ENCODE measurements around the gene USP34.

Gene USP34

DNA sequence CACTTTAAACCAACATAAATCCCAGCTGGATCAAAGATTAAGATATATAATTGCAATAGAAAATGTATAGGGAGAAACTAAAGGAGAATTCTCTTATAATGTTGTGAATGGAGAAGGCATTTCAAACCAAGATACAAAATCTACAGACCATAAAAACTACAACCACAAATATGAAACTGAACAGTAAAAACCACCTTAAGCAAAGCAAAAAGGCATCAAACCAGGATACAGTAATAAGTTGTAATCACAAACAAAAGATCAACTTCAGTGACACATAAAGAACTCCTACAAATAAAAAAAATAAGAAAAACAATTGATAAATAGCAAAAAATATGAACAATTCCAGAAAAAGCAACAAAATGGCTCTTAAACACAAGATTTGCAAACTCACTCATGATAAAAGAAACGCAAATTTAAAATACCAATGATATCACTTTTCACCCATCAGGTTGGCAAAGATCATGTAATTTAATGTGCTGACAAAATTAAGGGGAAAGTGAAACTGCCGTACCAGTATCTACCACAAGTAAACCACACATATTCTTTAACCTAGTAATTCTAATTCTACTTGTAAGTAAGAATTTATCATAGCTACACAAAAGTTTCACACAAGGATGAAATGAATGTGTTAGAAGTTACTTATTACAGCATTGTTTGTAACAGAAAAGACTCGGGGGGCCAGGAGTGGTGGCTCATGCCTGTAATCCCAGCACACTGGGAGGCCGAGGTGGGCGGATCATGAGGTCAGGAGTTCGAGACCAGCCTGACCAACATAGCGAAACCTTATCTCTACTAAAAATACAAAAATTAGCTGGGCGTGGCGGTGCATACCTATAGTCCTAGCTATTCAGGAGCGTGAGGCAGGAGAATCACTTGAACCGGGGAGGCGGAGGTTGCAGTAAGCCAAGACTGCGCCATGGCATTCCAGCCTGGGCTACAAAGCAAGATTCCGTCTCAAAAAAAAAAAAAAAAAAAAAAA lies 101.9 kb downstream of the USP34 start:
- DNase-seq (ENCODE audit: low spot score): peak; percentile 8

DNA sequence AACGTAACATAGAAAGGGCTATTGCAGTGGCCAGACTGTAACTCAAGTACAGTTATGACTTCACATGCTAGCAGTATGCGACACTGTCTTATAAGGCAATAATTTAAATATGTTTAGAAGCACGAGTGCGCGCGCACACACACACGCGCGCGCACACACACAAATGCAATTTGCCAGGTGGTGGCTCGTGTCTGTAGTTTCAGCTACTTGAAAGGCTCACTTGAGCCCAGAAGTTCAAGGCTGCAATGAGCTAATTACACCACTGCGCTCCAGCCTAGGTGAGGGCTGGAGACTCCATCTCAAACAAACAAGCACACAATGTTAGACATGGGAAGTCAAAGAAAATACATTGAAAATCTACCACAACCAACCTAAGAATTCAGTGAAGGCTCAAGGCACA lies 103.7 kb downstream of the USP34 start:
- DNase-seq (ENCODE audit: low spot score): no peak

DNA sequence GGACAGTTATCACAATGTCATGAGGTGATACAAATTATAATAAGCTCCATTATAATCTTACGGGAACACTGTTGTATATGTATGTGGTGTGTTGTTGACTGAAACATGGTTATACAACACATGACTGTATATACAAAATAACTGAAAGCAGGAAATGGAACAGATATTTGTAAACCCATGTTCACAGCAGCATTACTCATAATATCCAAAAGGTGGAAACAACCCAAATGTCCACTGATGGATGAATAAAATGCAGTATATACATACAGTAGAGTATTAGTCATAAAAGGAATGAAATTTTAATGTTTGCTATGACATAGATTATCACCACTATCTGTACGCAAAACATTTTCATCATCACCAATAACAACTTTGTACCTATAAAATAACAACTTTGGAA lies 107.3 kb downstream of the USP34 start:
- DNase-seq (ENCODE audit: low spot score): no peak

DNA sequence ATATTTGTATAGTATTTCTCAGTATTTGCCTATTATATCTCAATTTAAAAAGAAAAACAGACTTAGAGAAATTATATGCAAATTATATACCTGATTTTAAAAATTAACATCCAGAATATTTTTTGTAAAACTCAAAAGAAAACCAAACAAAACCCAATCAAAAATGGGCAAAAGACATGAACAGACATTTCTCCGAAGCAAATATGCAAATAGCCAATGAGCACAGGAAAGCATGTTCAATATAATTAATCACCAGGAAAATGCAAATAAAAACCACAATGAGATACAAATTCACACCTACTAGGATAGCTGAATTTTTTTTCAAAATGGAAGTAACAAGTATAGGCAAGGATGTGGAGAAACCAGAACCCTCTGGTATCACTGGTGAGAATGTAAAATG lies 108.0 kb downstream of the USP34 start:
- DNase-seq (ENCODE audit: low spot score): no peak

DNA sequence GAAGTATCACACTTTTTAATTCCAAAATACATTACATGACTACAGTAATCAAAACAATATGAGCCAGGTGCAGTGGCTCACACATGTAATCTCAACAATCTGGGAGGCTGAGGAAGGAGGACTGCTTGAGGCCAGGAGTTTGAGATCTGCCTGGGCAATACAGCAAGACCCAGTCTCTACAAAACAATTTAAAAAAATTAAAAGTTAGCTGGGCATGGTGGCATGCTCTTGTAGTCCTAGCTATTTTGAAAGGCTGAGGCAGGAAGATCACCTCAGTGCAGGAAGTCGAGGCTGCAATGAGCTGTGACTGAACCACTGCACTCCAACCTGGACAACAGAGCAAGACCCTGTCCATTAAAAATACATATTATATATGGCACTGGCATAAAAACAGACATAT lies 109.8 kb downstream of the USP34 start:
- no peak for DNase-seq (ENCODE audit: low spot score)

DNA sequence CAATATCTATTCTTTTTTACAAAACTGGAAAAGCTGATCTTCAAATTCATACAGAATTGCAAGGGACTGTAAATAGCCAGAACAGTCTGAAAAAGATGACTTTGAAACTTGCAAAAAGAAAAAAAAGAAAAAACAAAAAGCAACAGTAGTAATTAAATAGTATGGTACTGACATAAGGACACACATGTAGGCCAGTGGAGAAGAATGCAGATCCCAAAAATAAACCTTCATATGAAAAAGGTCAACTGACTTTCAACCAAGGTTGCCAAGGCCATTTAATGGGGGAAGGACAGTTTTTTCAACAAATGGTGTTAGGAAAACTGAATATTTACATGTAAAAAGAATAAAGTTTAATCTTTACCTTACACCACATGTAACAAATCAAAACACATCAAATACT lies 111.8 kb downstream of the USP34 start:
- DNase-seq (ENCODE audit: low spot score): no peak

DNA sequence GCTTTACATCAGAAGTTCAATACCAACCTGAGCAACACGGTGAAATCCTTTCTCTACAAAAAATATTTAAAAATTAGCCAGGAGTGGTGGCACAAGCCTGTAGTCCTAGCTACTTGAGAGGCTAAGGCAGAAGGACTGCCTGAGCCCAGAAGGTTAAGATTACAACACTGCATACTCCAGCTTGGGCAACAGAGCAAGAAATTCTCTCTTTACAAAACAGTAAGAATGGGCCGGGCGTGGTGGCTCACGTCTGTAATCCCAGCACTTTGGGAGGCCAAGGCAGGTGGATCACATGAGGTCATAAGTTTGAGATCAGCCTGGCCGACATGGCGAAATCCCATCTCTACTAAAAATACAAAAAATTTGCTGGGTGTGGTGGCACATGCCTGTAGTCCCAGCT lies 113.2 kb downstream of the USP34 start:
- DNase-seq (ENCODE audit: low spot score): no peak

DNA sequence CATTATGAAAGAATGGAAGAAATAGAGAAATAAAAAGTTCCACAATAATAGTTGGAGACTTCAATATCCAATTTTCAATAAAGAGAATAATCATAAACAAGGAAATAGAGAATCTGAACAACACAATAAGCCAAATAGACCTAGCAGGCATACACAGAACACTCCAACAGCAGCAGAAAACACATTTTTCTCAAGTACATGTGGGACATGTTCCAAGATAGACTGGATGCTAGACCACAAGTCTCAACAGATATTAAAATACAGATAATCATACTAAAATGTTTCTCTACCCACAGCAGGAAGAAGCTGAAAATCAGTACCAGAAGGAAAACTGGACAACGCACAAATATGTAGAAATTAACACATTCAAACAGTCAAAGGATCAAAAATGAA lies 113.9 kb downstream of the USP34 start:
- DNase-seq (ENCODE audit: low spot score): no peak

DNA sequence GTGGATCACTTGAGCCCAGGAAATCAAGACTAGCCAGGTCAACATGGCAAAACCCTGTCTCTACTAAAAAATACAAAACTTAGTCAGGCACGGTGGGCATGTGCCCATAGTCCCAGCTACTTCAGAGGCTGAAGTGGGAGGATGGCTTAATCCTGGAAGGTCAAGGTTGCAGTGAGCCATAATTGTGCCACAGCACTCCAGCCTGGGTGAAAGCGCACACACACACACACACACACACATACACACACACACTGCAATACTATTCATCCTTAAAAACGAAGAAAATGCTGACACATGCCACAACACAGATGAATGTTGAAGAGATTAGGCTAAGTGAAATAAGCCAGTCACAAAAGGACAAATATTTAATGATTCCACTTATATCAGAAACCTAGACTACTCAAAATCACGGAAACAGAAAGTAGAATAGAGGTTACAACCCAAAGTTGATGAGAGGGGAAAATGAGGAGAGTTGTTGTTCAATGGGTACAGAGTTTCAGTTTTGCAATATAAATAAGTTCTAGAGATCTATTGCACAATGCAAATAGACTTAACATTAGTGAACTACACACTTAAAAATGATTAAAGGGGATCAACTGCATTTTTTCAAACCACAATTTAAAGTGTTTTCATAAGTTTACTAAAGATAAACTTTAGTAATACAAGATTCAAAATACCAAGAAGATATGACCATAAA lies 114.5 kb downstream of the USP34 start:
- no peak for DNase-seq (ENCODE audit: low spot score)

DNA sequence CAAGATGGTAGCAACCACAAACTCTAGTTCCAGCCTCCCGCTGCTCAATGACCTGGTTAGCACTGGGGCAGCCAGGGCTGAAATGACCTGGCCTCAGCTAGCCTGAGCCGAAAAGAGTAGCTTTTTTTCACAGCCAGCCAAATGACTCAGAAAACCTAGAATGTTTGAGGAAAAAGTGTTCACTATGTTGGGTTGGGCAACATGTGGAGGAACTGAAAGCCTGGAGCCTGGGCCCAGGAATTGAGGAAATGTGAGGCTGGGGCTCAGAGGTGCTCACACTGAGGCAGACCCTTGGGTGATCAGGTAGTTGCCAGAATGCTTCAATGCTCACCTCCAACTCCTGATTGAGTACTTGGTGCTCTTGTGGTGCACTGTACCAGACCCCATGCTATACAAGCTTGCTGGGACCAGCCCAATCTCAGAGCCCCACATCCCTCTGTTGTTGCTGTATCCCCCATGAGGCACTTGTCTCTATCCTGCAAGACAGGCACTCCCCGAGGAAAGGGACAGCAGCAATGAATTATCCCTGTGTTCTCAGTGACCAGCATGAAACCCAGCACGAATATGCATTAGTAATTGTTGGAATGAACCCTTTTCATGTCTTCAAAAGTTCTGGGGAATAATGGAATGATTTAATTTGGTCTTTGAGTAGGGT lies 116.2 kb downstream of the USP34 start:
- DNase-seq (ENCODE audit: low spot score): no peak

DNA sequence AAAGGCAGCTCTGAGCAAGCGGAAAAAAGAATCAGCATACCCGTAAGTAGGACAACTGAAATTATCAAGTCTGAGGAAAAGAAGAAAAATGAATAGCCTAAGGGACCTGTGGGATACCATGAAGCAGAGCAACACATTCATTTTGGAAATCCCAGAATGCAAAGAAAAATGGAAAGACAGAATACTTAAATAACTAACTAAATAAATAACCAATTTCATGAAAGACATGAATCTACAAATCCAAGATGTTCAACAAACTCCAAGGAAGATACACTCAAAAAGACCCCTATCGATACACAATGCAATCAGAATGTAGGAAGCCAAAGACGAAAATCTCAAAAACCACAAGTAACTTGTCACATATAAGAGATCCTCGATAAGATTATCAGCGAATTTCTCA lies 117.0 kb downstream of the USP34 start:
- DNase-seq (ENCODE audit: low spot score): no peak

DNA sequence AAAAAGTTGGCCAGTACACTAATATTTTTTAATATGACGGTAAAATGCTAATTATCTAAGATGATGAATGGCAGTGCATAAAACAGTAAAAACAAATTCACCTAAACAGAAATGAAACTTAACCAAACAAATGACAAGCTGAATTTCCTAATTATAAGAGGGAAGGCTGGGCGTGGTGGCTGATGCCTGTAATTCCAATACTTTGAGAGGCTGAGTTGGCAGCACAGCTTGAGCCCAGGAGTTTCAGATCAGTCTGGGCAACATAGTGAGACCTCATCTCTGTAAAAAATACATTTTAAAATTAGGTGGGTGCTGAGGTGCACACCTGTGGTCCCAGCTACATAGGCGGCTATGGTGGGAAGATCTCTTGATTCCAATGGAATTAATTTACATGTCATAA lies 120.1 kb downstream of the USP34 start:
- DNase-seq (ENCODE audit: low spot score): no peak

DNA sequence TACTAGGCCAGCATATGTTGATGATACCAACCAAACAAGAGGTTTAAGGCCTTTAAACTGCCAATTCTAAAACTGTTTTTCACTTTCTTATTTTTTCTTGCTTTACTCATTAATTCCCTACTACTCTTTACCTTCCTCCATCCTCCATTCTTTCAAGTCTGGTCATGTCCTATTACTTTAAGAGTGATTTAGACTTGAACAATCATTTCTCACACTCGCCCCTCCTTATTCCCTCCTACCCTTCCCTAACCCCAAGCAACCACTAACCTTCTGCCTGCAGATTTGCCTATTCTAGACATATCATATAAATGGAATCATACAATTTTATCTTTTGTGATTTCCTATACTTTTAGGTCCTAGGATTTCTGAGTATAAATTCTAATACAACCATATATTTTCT lies 127.7 kb downstream of the USP34 start:
- no peak for DNase-seq (ENCODE audit: low spot score)

DNA sequence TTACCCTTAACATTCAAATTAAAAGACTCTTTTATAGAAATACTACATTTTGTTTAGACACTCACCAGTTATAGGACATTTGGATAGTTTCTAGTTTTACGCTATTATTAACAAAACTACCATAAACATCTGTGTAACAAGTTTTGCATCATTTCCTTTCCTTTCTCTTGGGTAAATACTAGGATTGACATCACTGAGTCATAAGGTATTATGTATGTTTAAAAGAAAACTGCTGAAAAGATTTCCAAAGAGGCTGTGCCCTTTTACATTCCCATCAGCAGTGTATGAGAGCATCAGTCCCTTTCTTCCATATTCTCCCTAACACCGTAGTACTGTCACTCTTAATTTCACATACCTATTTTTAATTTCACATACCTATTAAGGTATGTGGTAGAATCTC lies 130.6 kb downstream of the USP34 start:
- DNase-seq (ENCODE audit: low spot score): peak; percentile 26

DNA sequence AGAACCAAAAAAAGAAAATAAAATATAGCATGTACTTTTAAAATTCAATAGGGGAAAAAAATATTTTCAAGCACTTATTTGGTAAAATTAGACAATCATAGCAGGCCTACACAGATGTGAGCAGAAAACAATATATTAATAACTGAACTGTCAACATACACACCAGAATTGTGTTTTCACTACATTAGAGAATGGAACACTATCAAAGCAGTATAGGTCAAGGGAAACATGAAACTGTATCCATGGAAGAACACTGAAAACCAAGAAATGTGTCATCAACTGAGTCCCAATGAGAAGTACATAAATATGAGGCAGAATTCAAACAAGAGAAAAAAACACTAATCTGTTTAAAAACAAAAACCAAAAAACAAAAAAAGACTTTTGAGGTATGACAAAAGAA lies 132.4 kb downstream of the USP34 start:
- no peak for DNase-seq (ENCODE audit: low spot score)

DNA sequence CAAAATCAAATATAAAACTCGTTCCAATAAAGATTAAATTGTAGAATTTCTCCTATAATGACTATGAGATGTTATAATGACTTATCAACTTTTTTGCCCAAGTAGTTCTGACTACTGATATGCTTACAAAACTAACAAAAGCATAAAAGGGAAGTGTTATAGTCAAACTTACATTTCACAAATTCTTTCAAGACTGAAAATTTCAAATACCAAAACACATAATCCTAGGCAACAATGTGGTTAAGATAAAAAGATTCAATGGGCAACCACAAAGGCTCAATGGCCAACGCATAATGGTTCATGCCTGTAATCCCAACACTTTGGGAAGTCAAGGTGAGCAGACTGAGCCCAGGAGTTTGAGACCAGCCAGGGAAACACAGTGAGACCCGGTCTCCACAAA lies 135.7 kb downstream of the USP34 start:
- DNase-seq (ENCODE audit: low spot score): no peak

DNA sequence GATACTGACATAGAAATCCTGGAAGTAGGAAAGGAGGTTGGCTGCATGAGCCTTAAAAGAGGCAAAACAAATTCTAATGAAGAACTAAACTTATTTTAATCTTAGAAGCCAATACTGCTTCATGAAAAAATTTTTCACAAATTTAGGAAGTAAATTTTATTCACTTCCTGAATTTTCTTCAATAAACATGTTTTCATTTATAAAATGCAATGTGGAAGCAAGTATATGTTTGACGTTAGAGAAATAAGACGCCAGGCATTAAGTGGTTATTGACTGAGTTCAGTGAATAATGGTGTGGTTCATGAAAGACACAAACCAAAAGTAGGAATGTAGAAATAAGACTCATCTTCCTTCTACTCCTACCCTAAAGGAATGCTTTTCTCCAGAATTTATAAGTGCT lies 136.4 kb downstream of the USP34 start:
- no peak for DNase-seq (ENCODE audit: low spot score)

DNA sequence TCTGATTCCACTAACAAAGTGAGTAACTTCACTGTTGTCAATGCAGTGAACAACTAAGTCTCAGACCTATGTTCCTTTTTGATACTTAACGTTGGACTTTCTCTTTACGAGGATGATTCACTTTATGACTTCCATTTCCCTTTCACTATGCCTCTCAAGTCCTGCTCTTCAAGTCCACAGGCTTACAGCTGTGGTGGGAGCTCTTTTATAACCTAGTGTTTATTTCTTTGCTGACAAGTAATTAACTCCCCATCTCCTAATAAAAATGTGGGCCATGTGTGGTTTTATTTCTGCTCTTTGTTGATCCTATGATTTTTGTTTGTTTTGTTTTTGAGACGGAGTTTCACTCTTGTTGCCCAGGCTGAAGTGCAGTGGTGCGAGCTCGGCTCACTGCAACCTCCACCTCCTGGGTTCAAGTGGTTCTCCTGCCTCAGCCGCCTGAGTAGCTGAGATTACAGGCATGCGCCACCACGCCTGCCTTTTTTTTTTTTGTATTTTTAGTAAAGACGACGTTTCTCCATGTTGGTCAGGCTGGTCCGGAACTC lies 142.1 kb downstream of the USP34 start:
- peak; percentile 35 for DNase-seq (ENCODE audit: low spot score)

DNA sequence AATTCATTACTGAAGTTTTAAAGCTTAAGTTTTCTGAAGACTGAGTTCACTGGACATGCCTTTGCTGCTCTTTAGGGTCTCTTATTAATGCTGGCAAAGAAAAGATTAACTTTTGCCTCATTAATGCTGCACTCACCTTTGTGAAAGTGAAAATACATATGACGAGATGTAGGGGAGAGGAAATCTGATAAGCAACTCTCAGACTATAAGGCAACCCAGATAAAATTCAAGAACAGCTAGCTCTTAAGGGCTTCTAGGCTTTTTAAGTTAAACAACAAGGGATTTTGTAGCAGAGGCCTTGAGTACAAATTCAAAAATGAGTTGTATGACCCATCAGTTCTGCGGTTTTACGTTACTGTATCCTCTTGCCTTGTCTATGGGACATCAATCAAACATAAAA lies 143.7 kb downstream of the USP34 start:
- no peak for DNase-seq (ENCODE audit: low spot score)

DNA sequence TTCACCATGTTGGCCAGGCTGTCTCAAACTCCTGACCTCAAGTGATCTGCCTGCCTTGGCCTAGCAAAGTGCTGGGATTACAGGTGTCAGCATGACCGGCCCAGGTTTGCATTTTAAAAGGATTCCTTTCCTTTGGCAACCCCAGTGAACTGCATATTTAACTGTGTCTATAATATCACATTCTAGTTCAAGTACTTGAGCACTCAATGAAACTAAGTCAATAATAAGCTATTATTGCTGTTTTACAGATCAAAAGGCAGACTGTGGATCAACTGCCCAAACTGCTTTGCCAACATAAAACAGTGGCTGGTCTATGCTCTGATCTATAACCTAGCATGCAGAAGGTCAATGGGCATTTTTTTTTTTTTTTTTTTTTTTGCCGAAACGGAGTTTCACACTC lies 144.5 kb downstream of the USP34 start:
- no peak for DNase-seq (ENCODE audit: low spot score)

DNA sequence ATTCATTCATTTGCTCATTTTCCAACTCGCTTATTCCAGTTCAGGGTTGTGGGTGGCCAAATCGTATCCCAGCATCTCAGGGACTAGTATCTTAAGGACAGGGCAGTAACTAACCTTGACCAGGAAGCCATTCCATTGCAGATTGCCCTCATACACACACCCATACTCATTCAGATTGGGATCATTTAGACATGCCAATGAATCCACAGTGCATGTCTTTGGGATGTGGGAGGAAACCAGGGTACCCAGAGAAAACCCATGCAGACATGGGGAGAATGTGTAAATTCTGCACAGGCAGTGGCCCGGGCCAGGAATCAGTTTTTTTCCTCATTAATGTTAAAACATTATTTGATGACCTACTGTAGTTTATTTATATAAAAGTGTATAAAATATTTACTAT lies 150.7 kb downstream of the USP34 start:
- DNase-seq (ENCODE audit: low spot score): no peak

DNA sequence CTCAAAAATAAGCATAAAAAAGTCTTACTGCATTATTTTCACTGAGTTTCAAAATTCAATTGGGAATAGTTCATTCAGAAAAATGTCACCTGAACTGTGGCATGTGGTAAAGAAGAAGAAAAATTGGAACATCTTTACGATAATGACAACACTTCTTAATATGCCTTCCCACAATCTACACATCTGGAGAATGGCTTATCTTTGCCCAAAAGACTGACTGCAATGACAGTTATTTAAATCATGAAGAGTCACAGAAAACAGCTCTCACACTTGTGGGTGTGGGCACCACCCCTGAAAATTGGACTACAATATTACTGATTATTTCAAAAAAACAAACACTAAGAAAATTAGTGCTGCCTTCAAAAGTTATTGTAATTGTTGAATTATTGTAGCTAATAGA lies 152.3 kb downstream of the USP34 start:
- DNase-seq (ENCODE audit: low spot score): no peak

DNA sequence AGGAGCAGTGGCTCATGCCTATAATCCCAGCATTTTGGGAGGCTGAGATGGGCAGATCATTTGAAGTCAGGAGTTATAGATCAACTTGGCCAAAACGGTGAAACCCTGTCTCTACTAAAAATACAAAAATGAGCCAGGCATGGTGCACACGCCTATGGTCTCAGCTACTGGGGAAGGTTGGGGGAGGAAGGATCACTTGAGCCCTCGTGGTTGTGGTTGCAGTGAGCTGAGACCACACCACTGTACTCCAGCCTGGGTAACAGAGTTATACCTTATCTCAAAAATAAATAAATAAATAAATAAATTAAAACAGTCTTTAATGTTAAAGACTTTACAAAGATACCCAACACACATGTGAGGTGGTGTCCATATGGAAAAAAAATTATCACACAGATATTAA lies 174.9 kb downstream of the USP34 start:
- DNase-seq (ENCODE audit: low spot score): no peak
